Panc1 (cell line): ENCODE results near the gene NANOS2. TPM values are rescaled to one million over a fixed set of nuclear protein-coding genes. Genes with fewer than 3 reads are reported as not detected.

Source experiments
- ATAC-seq: fragments of 200-7000 bp; cut with Tn5 transposase; 2 replicates; pipeline ENCODE4 v1.9.1; 2020; ENCODE audit warnings: mild to moderate bottlenecking, moderate library complexity
- BruUV-seq: library from RNA; stranded (reverse); fragments of 400-500 nt; replicated peaks from 2 replicates; lab custom pipeline; 2021; lab: Mats Ljungman, UMichigan
- CTCF ChIA-PET: fragments of 300-600 bp; sonication (Branson Sonifier 250); formaldehyde crosslinking; loops from one replicate; lab custom pipeline; 2022; ENCODE audit warnings: antibody characterized with exemption; lab: Charles Lee
- POLR2A ChIA-PET: fragments of 300-600 bp; sonication (Branson Sonifier 250); formaldehyde crosslinking; loops from one replicate; lab custom pipeline; 2022; ENCODE audit warnings: antibody characterized with exemption; lab: Charles Lee
- DNase-seq: peaks from one replicate; pipeline ENCODE4 v3.0.0-alpha.2; 2010; ENCODE audit warnings: low read depth, low spot score
- H3K27ac ChIP-seq: 2 replicates; pipeline ENCODE4 v1.5.1; 2011; ENCODE audit warnings: mild to moderate bottlenecking, low read length, inconsistent platforms
- H3K27me3 ChIP-seq: fragments of 200-500 bp; sonication (Bioruptor generic); 2 replicates; pipeline ENCODE4 v1.6.0; 2014; ENCODE audit warnings: low read length, inconsistent platforms; ENCODE audit not compliant: control insufficient read depth, insufficient read depth
- H3K36me3 ChIP-seq: fragments of 200-500 bp; sonication (Bioruptor generic); 2 replicates; pipeline ENCODE4 v1.5.1; 2014; ENCODE audit warnings: inconsistent platforms, mild to moderate bottlenecking, low read length, moderate library complexity; ENCODE audit not compliant: control insufficient read depth, insufficient read depth
- H3K4me1 ChIP-seq: 2 replicates; pipeline ENCODE4 v1.5.1; 2011; ENCODE audit warnings: inconsistent platforms, mild to moderate bottlenecking, low read length, moderate library complexity; ENCODE audit not compliant: control insufficient read depth, insufficient read depth
- H3K4me3 ChIP-seq, 2 experiments: 2 replicates each; pipeline ENCODE4 v1.5.1; 2011 to 2012; ENCODE audit warnings: low read depth in 2 of 2, low read length in 2 of 2, mild to moderate bottlenecking in 2 of 2, inconsistent platforms in 1 of 2, moderate library complexity in 1 of 2
- H3K9me3 ChIP-seq: fragments of 200-500 bp; sonication (Bioruptor generic); 2 replicates; pipeline ENCODE4 v1.5.1; 2014; ENCODE audit warnings: low read depth, mild to moderate bottlenecking, inconsistent platforms, low read length, moderate library complexity; ENCODE audit not compliant: control insufficient read depth, insufficient read depth
- POLR2AphosphoS5 ChIP-seq: IDR thresholded peaks from 2 replicates; pipeline ENCODE4 v1.6.1; 2012; ENCODE audit warnings: mild to moderate bottlenecking, low read depth, low read length, moderate library complexity
- SIN3A ChIP-seq: IDR thresholded peaks from 2 replicates; pipeline ENCODE4 v1.6.1; 2012; ENCODE audit warnings: low read depth, mild to moderate bottlenecking, low read length, moderate library complexity, borderline replicate concordance; ENCODE audit not compliant: insufficient read depth
- TCF7L2 ChIP-seq: IDR thresholded peaks from 2 replicates; pipeline ENCODE4 v1.6.1; 2011; ENCODE audit warnings: mild to moderate bottlenecking, low read depth, low read length, inconsistent platforms
- in situ Hi-C: cut with HindIII; loops from 2 replicates; pipeline ENCODE4 v1.10.0; 2016; ENCODE audit warnings: low sequenced_read_pairs, low pct_unique_long_range_greater_than_20kb
- intact Hi-C: fragments of 100-400 bp; cut with micrococcal nuclease; formaldehyde crosslinking; loops from one replicate; pipeline ENCODE4 v1.10.0; 2022; ENCODE audit not compliant: unreplicated experiment
- total RNA-seq: library from RNA; stranded (reverse); gene quantifications from one replicate; pipeline ENCODE4 v1.2.1, GENCODE V29; 2021; ENCODE audit not compliant: unreplicated experiment
- TF ChIP-seq, protein P1 (sequence below), 2 experiments: IDR thresholded peaks; 2 replicates each; pipeline ENCODE4 v1.6.1; 2011 to 2012; ENCODE audit warnings: low read depth in 2 of 2, control low read depth in 1 of 2, low read length in 1 of 2, mild to moderate bottlenecking in 1 of 2, moderate library complexity in 1 of 2; ENCODE audit not compliant: insufficient read depth in 1 of 2
- TF ChIP-seq, protein P2 (sequence below): fragments of 450-650 bp; IDR thresholded peaks from 2 replicates; pipeline ENCODE4 v1.5.1; 2017; ENCODE audit warnings: mild to moderate bottlenecking

Gene NANOS2
- total RNA-seq, 1 experiment from 2014 or later, result not detected

DNA sequence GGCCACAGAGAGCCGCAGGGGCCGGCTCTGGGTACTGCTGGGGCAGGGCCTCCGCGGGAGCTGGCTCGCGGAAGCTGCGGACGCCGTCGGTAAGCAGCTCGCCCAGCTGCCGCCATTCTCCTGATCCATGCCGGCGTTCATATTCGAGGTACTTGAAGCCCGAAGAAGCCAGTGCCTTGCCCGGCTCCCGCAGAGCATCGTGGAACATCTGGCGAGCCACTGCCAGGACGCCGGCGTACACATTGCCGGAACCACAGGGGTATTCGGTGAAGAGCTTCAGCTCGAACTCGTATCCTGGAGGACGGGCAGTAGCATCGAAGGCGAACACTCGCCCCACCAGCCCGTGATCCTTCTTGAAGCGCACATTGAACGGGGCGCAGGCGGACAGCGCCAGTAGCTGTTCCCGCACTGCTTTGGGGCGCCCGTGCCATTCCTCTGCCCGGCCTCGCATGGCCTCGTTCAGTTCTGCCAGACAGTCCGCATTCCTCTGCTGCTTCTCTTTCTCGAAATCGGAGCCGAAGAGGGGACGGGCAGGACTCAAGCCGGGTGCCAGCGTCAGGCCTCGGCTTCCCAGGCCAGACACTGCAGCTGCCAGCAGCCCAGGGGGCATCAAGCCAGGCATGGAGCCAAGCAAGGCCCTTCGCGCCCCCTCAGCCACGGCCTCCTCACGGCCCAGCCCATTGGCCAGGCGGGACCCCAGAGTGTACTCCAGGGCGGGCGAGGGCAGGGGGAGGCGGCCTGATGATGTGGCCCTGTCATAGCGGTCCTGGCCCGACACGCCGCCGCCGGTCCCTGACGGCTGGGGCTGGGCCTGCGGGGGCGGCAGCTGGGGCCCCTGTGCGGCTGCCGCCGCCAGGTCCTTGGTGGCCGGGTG, 29.7 kb downstream of the NANOS2 start:
- peak overlapping the region; percentile 51 to 69 for H3K4me3 ChIP-seq
- ATAC-seq, result peak; percentile 13; the same call in 1 of the 2 replicates
- H3K36me3 ChIP-seq, result no peaks in the 10 kb centered on the region
- H3K9me3 ChIP-seq, result no peaks in the 10 kb centered on the region
- POLR2A ChIA-PET, result interaction anchor here (0.6 kb wide), 1 partner anchor 10 kb away, joined by 3 read pairs; no protein-coding TSS in a partner anchor
- H3K27ac ChIP-seq, result peak overlapping the region; percentile 63
- TF ChIP-seq SIN3A (no peak), POLR2AphosphoS5 (no peak), TCF7L2 (no peak)
- TF ChIP-seq, protein P1, sequence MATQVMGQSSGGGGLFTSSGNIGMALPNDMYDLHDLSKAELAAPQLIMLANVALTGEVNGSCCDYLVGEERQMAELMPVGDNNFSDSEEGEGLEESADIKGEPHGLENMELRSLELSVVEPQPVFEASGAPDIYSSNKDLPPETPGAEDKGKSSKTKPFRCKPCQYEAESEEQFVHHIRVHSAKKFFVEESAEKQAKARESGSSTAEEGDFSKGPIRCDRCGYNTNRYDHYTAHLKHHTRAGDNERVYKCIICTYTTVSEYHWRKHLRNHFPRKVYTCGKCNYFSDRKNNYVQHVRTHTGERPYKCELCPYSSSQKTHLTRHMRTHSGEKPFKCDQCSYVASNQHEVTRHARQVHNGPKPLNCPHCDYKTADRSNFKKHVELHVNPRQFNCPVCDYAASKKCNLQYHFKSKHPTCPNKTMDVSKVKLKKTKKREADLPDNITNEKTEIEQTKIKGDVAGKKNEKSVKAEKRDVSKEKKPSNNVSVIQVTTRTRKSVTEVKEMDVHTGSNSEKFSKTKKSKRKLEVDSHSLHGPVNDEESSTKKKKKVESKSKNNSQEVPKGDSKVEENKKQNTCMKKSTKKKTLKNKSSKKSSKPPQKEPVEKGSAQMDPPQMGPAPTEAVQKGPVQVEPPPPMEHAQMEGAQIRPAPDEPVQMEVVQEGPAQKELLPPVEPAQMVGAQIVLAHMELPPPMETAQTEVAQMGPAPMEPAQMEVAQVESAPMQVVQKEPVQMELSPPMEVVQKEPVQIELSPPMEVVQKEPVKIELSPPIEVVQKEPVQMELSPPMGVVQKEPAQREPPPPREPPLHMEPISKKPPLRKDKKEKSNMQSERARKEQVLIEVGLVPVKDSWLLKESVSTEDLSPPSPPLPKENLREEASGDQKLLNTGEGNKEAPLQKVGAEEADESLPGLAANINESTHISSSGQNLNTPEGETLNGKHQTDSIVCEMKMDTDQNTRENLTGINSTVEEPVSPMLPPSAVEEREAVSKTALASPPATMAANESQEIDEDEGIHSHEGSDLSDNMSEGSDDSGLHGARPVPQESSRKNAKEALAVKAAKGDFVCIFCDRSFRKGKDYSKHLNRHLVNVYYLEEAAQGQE (IDR thresholded peaks at IDR 0.05; ENCODE audit: insufficient read depth in 1 of 2, low read depth in 2 of 2, low read length in 1 of 2), result no peak
- TF ChIP-seq, protein P2, sequence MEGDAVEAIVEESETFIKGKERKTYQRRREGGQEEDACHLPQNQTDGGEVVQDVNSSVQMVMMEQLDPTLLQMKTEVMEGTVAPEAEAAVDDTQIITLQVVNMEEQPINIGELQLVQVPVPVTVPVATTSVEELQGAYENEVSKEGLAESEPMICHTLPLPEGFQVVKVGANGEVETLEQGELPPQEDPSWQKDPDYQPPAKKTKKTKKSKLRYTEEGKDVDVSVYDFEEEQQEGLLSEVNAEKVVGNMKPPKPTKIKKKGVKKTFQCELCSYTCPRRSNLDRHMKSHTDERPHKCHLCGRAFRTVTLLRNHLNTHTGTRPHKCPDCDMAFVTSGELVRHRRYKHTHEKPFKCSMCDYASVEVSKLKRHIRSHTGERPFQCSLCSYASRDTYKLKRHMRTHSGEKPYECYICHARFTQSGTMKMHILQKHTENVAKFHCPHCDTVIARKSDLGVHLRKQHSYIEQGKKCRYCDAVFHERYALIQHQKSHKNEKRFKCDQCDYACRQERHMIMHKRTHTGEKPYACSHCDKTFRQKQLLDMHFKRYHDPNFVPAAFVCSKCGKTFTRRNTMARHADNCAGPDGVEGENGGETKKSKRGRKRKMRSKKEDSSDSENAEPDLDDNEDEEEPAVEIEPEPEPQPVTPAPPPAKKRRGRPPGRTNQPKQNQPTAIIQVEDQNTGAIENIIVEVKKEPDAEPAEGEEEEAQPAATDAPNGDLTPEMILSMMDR, result no peak
- intact Hi-C loops, result no loop called here
- DNase-seq, result no peak
- no TSS peak for BruUV-seq
- H3K27me3 ChIP-seq, result no peaks in the 10 kb centered on the region
- H3K4me1 ChIP-seq, result peaks cover 9% of the 10 kb centered on the region
- in situ Hi-C loops, result no loop called here
- CTCF ChIA-PET, result interaction anchor here (0.5 to 0.8 kb wide), 3 partner anchors 21 to 340 kb away, joined by 3 read pairs; no protein-coding TSS in a partner anchor

DNA sequence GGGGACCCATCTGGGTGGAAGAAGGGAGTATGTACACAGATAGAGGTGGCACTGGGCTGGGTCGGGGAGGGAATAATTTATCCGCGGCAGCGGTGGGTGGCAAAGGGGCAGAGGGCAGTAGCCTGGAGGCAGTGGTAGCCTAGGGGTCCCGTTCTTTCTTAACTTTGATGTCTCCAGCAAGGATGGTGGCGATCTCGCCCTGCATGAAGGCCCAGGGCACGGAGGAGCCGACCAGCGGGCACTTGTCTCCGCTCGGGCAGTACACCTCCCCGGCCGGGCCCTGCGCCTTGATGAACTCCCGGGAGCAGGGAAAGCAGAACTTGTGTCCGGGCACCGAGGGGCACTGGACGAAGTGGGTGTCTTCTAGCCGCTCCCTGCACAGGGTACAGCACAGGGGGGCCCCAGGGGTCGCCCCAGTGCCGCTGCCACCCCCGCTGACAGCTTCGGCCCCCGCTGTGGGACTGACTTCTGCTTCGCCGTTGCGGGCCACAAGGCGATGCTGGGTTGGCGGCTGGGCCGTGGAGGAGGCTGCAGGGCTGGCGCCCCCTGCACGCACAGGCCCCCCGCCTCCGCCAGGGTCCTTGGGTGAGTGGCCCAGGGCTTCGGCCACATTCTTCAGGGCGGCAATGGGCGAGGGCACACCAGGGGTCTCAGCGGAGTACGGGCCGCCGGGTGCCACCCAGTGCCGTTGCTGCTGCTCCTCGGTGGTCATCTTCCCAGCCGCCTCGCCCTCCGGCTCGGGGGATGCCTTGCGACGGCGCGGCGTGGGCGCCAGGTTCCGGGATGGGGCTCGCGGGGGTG, 30.5 kb downstream of the NANOS2 start:
- Histone ChIP-seq H3K27ac (peak overlapping the region; percentile 57), H3K4me1 (peaks cover 9% of the 10 kb centered on the region), H3K27me3 (no peaks in the 10 kb centered on the region), H3K4me3 (peak overlapping the region; percentile 51 to 69), H3K36me3 (no peaks in the 10 kb centered on the region), H3K9me3 (no peaks in the 10 kb centered on the region)
- CTCF ChIA-PET, result interaction anchor here (0.6 kb wide), 1 partner anchor 67 kb away, joined by 4 read pairs; no protein-coding TSS in a partner anchor
- POLR2A ChIA-PET, result no interaction called here
- intact Hi-C loops (no loop called here), in situ Hi-C loops (no loop called here)
- no peak for ATAC-seq
- no peak for DNase-seq
- BruUV-seq, result no TSS peak
- TF ChIP-seq, protein P2, result no peak
- TF ChIP-seq SIN3A, result no peak
- no peak for TF ChIP-seq TCF7L2
- TF ChIP-seq POLR2AphosphoS5, result no peak
- TF ChIP-seq, protein P1 (IDR thresholded peaks at IDR 0.05; ENCODE audit: insufficient read depth in 1 of 2, low read depth in 2 of 2, low read length in 1 of 2), result no peak
